Keratinocyte (primary cell): ENCODE data around the gene ANXA4. TPM values are rescaled to one million over a fixed set of nuclear protein-coding genes. Genes with fewer than 3 reads are reported as not detected.

Source experiments
- DNase-seq: peaks from one replicate; pipeline ENCODE4 v3.0.0-alpha.2; 2011; ENCODE audit warnings: low read depth, missing footprints, low spot score
- FAIRE-seq: peaks from 2 replicates; lab custom pipeline; 2011; peaks lifted over from hg19 to GRCh38; lab: Jason Lieb, UNC
- H2AFZ ChIP-seq: 2 replicates; pipeline ENCODE4 v1.6.0; 2012; ENCODE audit warnings: low read length, control low read depth, inconsistent platforms; ENCODE audit not compliant: control insufficient read depth
- H3K27ac ChIP-seq: 2 replicates; pipeline ENCODE4 v1.5.1; 2011; ENCODE audit warnings: low read length; ENCODE audit not compliant: control insufficient read depth, insufficient read depth
- H3K27me3 ChIP-seq: 3 replicates; pipeline ENCODE4 v1.6.0; 2011; ENCODE audit warnings: low read length; ENCODE audit not compliant: control insufficient read depth, insufficient read depth; ENCODE audit errors: extremely low read depth
- H3K36me3 ChIP-seq, 2 experiments: 2 replicates in 1 of 2; 3 replicates in 1 of 2; pipeline ENCODE4 v1.5.1; 2011; ENCODE audit warnings: low read length in 2 of 2, mild to moderate bottlenecking in 1 of 2; ENCODE audit not compliant: control insufficient read depth in 2 of 2, insufficient read depth in 2 of 2; ENCODE audit errors: extremely low read depth in 1 of 2
- H3K4me1 ChIP-seq: 3 replicates; pipeline ENCODE4 v1.5.1; 2011; ENCODE audit warnings: low read length; ENCODE audit not compliant: control insufficient read depth, insufficient read depth; ENCODE audit errors: extremely low read depth
- H3K4me2 ChIP-seq: 3 replicates; pipeline ENCODE4 v1.6.0; 2011; ENCODE audit warnings: low read depth, low read length; ENCODE audit not compliant: control insufficient read depth, insufficient read depth; ENCODE audit errors: extremely low read depth
- H3K4me3 ChIP-seq, 3 experiments: fragments of 200-600 bp in 1 of 3; sonication (generic) in 1 of 3; 2 replicates in 2 of 3; 3 replicates in 1 of 3; pipeline ENCODE4 v1.5.1; 2011 to 2016; ENCODE audit warnings: low read length in 3 of 3, mild to moderate bottlenecking in 3 of 3, control low read depth in 2 of 3, inconsistent platforms in 1 of 3, low read depth in 1 of 3, mixed read lengths in 1 of 3, mixed run types in 1 of 3, moderate library complexity in 1 of 3; ENCODE audit not compliant: control insufficient read depth in 2 of 3, insufficient read depth in 2 of 3; ENCODE audit errors: extremely low read depth in 1 of 3
- H3K79me2 ChIP-seq: 2 replicates; pipeline ENCODE4 v1.6.0; 2012; ENCODE audit warnings: low read length; ENCODE audit not compliant: control insufficient read depth, insufficient read depth
- H3K9ac ChIP-seq: 3 replicates; pipeline ENCODE4 v1.6.0; 2011; ENCODE audit warnings: low read length; ENCODE audit not compliant: control insufficient read depth, insufficient read depth; ENCODE audit errors: extremely low read depth
- H3K9me1 ChIP-seq: 3 replicates; pipeline ENCODE4 v1.6.0; 2011; ENCODE audit warnings: low read length; ENCODE audit not compliant: control insufficient read depth, insufficient read depth; ENCODE audit errors: extremely low read depth
- H3K9me3 ChIP-seq: 2 replicates; pipeline ENCODE4 v1.5.1; 2012; ENCODE audit warnings: low read depth, low read length; ENCODE audit not compliant: control insufficient read depth
- H4K20me1 ChIP-seq: 3 replicates; pipeline ENCODE4 v1.6.0; 2011; ENCODE audit warnings: low read length; ENCODE audit not compliant: control insufficient read depth, insufficient read depth; ENCODE audit errors: extremely low read depth
- EZH2 ChIP-seq: IDR thresholded peaks from one replicate; pipeline ENCODE4 v1.6.1; 2012; ENCODE audit warnings: inconsistent platforms, mild to moderate bottlenecking, low read length, moderate library complexity
- dilution Hi-C: fragments of 300-500 bp; cut with MboI; formaldehyde crosslinking; loops from one replicate; pipeline ENCODE4 v1.7.0; 2020; ENCODE audit warnings: low sequenced_read_pairs; ENCODE audit not compliant: extremely low pct_ligation_motif_present
- polyA plus RNA-seq, 5 experiments: library from polyadenylated mRNA; depleted of rRNA in 3 of 5; stranded (reverse) in 3 of 5; stranded (forward) in 1 of 5; unstranded in 1 of 5; fragments of >200 nt; gene quantifications; 1 replicate in 1 of 5; 2 replicates in 3 of 5; 3 replicates in 1 of 5; pipeline versions ENCODE4 v1.2.1 to v1.2.3, GENCODE V29; 2011 to 2012; ENCODE audit warnings: missing spikeins in 2 of 5, low read depth in 1 of 5, low replicate concordance in 1 of 5
- TF ChIP-seq, protein P1 (sequence below), 3 experiments: IDR thresholded peaks in 1 of 3; conservative IDR thresholded peaks in 1 of 3; optimal IDR thresholded peaks in 1 of 3; 2 replicates in 2 of 3; 3 replicates in 1 of 3; pipeline versions ENCODE3 to v1.5.1; 2011; ENCODE audit warnings: low read length in 3 of 3, mild to moderate bottlenecking in 3 of 3, moderate library complexity in 2 of 3, control low read depth in 1 of 3, inconsistent platforms in 1 of 3; ENCODE audit not compliant: insufficient read depth in 2 of 3; ENCODE audit errors: extremely low read depth in 1 of 3

Gene ANXA4
- polyA plus RNA-seq, 1 donor (not counting 4 experiments of a cell fraction or from before 2014, with no cell fraction given) = 209 TPM

GRCh38 chr2:69721022-69721421, 20.9 kb upstream of the ANXA4 start:
- H3K4me2 ChIP-seq = no peak overlapping the region
- H4K20me1 ChIP-seq = no peaks in the 10 kb centered on the region
- FAIRE-seq (no peak), DNase-seq (no peak)
- dilution Hi-C loops = no loop called here
- TF ChIP-seq EZH2 = no peak
- no peak overlapping the region for H2AFZ ChIP-seq
- H3K27ac ChIP-seq = no peak overlapping the region
- no peaks in the 10 kb centered on the region for H3K36me3 ChIP-seq
- no peaks in the 10 kb centered on the region for H3K9me1 ChIP-seq
- no peaks in the 10 kb centered on the region for H3K27me3 ChIP-seq
- H3K4me1 ChIP-seq = peaks cover 11% of the 10 kb centered on the region
- H3K9me3 ChIP-seq = no peaks in the 10 kb centered on the region
- H3K4me3 ChIP-seq = no peak overlapping the region
- H3K79me2 ChIP-seq = no peaks in the 10 kb centered on the region
- H3K9ac ChIP-seq = no peak overlapping the region

- Histone ChIP-seq H3K9me1 (no peaks in the 10 kb centered on the region), H3K9ac (no peak overlapping the region), H3K27ac (no peak overlapping the region), H3K9me3 (no peaks in the 10 kb centered on the region), H4K20me1 (no peaks in the 10 kb centered on the region), H3K36me3 (no peaks in the 10 kb centered on the region), H3K4me1 (no peaks in the 10 kb centered on the region), H2AFZ (no peak overlapping the region), H3K4me2 (no peak overlapping the region), H3K27me3 (no peaks in the 10 kb centered on the region), H3K4me3 (no peak overlapping the region), H3K79me2 (no peaks in the 10 kb centered on the region)
- dilution Hi-C loops = no loop called here
- DNase-seq (no peak), FAIRE-seq (no peak)
- TF ChIP-seq EZH2 = no peak
- TF ChIP-seq, protein P1, sequence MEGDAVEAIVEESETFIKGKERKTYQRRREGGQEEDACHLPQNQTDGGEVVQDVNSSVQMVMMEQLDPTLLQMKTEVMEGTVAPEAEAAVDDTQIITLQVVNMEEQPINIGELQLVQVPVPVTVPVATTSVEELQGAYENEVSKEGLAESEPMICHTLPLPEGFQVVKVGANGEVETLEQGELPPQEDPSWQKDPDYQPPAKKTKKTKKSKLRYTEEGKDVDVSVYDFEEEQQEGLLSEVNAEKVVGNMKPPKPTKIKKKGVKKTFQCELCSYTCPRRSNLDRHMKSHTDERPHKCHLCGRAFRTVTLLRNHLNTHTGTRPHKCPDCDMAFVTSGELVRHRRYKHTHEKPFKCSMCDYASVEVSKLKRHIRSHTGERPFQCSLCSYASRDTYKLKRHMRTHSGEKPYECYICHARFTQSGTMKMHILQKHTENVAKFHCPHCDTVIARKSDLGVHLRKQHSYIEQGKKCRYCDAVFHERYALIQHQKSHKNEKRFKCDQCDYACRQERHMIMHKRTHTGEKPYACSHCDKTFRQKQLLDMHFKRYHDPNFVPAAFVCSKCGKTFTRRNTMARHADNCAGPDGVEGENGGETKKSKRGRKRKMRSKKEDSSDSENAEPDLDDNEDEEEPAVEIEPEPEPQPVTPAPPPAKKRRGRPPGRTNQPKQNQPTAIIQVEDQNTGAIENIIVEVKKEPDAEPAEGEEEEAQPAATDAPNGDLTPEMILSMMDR (optimal IDR thresholded peaks at IDR 0.05 in 1 of 3, IDR thresholded peaks at IDR 0.05 in 1 of 3, conservative IDR thresholded peaks at IDR 0.05 in 1 of 3; ENCODE audit: extremely low read depth in 1 of 3, insufficient read depth in 2 of 3, low read length in 3 of 3) = no peak
These were observed 18.1 kb upstream of the ANXA4 start for GRCh38 chr2:69723791-69724190.

GRCh38 chr2:69724540-69725159, 17.3 kb upstream of the ANXA4 start:
- TF ChIP-seq, protein P1 (optimal IDR thresholded peaks at IDR 0.05 in 1 of 3, IDR thresholded peaks at IDR 0.05 in 1 of 3, conservative IDR thresholded peaks at IDR 0.05 in 1 of 3; ENCODE audit: extremely low read depth in 1 of 3, insufficient read depth in 2 of 3, low read length in 3 of 3) = peak; percentile 84 to 94 (median 93)
- no peak for TF ChIP-seq EZH2
- dilution Hi-C loops = no loop called here
- H3K4me1 ChIP-seq = no peaks in the 10 kb centered on the region
- H3K27me3 ChIP-seq = no peaks in the 10 kb centered on the region
- H2AFZ ChIP-seq = peak overlapping the region; percentile 72
- no peaks in the 10 kb centered on the region for H4K20me1 ChIP-seq
- no peaks in the 10 kb centered on the region for H3K9me1 ChIP-seq
- H3K4me2 ChIP-seq = peak overlapping the region; percentile 54
- peak; percentile 99 for FAIRE-seq
- H3K36me3 ChIP-seq = no peaks in the 10 kb centered on the region
- DNase-seq = no peak
- peak overlapping the region in 1 of 3 experiments; percentile 13 for H3K4me3 ChIP-seq
- H3K79me2 ChIP-seq = no peaks in the 10 kb centered on the region
- H3K27ac ChIP-seq = no peak overlapping the region
- no peaks in the 10 kb centered on the region for H3K9me3 ChIP-seq
- H3K9ac ChIP-seq = no peak overlapping the region
